ENCODE results near the gene RTN4RL1.

RTN4RL1 gene, protein sequence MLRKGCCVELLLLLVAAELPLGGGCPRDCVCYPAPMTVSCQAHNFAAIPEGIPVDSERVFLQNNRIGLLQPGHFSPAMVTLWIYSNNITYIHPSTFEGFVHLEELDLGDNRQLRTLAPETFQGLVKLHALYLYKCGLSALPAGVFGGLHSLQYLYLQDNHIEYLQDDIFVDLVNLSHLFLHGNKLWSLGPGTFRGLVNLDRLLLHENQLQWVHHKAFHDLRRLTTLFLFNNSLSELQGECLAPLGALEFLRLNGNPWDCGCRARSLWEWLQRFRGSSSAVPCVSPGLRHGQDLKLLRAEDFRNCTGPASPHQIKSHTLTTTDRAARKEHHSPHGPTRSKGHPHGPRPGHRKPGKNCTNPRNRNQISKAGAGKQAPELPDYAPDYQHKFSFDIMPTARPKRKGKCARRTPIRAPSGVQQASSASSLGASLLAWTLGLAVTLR

DNA sequence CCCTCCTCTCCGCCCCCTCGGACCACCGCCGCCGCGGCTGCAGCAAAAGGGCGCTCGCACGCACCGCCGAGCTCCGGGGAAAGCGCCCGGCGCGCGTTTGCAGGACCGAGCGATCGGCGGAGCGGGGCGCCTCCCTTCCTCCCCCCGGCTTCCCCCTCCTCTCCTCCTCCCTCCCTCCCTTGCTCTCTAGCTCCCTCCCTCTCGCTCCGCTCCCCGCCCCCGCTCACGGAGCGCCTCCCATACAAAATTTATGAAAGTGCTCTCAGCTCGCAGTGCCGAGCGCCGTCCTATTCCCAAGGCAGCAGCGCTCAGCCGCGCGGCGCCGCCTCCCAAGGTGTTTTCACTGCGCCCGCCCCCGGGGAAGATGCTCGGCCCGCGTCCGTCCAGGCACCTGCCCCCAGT lies at the start of gene RTN4RL1:
RTN4RL1 (minus strand) TSS at position 115 of the 402 bp plus-strand sequence. CDS start 469 bp downstream, outside the sequence.
- in situ Hi-C loops (cut with MboI; ENCODE audit: low pct_unique_long_range_greater_than_20kb, low sequenced_read_pairs), result no loop called here
- DNase-seq, result peak; percentile 86

DNA sequence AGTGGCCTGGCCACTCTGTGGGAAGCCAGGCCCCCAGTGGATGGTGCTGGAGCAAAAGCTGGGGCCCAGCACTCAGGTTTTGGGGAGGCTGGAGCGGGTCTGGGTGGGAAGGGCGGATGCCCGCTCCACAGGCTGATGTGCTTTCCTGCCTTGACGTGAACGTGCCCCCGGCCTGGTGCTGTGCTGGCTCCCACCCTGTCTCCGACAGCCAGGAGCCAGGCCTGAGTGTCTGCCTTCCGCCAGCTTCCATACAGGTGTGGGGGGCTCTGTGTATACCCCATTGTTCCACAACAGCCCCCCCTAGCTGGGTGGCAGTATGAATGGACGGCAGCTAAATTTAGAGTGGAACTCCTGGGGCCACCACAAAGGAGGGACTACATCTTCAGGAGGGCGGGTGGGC lies 49.8 kb upstream of the RTN4RL1 start:
- in situ Hi-C loops (cut with MboI; ENCODE audit: low pct_unique_long_range_greater_than_20kb, low sequenced_read_pairs), result loop anchor here (25.0 kb wide), 1 partner anchor 162 kb away; no protein-coding TSS in a partner anchor
- DNase-seq, result no peak

DNA sequence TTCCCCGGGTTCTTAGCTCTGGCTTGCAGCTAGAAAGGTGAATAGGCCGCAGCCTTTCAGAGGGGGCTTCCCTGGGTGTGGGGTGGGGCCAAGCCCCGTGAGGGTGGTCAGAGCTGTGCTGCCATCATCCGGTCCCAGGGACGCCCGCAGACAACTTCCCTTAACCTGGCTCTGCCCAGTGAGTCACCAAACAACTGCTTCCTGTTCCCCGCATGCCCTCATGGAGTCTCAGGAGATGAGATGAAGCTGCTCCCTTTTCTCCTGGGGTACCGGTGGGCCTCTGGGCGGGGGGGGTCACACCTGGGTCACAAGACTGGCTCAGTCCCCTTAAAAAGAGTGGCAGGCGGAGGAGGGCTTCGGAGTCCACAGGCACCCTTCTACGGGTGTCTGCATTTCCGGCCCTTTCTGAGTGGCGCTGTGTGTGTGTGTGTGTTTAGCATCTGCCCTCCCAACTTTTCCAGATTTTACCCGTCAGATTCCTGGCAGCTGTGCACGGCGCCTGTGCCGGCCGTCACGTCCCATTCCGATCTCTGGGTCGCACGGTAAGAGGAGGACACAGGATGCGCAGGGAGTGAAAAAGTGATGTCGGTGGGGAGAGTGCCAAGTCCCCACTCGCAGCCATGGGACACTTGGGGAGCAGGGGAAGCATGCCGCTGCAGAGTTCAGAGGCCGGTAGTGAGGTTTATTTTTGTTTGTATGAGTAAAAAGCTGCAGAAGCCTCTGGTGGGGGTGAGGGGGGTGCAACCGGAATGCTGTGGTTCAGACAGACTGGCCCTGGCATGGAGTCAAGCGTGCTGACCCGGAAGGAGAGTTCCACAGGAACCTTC lies 46.5 kb upstream of the RTN4RL1 start:
- in situ Hi-C loops (cut with MboI; ENCODE audit: low pct_unique_long_range_greater_than_20kb, low sequenced_read_pairs), result loop anchor here (25.0 kb wide), 1 partner anchor 166 kb away; no protein-coding TSS in a partner anchor
- peak; percentile 35 for DNase-seq

DNA sequence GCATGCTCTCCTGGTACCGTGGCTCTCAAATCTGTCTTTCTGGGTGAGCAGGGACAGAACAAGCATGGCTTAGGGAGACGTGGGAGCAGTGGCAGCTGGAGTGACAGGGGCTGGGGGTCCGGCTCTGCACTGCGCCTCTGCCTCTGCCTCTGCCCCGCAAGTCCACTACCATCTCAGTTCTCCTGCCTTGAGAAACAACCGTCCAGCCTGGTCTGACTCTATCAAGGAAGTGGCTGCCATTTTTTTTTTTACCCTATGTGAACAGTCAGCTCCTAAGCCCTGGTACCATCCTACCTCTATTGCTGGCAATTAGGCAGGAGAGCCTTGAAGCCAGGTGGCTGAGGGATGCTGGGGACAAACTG lies 45.9 kb upstream of the RTN4RL1 start:
- in situ Hi-C loops (cut with MboI; ENCODE audit: low pct_unique_long_range_greater_than_20kb, low sequenced_read_pairs), result loop anchor here (25.0 kb wide), 1 partner anchor 166 kb away; no protein-coding TSS in a partner anchor
- DNase-seq, result no peak

DNA sequence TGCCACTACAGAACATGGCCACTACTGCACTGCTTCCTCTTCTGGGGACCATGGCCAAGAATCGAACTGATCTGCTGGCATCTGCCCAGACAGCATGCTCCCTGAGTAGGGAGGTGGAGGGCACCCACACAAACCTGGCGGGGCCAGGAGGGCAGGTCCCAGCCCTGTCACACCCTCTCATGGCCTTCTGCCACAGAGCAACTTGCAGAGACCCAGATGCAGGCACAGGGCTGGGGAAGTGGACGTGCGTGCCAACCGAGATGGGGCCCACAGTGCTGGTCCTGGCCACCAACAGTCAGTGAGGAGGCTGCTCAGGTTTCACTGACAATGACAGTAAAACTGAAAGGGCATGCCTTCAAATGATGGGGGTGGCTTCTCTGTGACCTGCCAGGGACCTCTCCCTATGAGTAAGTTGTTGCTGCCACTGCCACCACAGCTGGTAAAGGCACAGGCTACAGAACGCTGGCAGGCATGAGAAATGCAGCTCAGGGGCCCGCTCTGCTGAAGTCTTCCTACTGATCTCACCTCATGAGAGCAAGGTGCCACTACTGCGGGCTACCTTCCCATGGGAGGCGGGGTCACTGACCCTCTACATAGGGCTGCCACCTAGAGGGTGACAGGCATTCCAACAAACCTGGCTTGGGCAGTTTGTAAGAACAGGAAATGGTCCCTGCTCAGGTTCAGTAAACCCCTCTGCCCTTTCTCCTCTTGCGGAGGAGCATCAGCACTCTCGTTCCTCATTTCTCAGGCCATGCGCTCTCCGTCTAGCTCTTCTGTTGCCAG lies 45.3 kb upstream of the RTN4RL1 start:
- in situ Hi-C loops (cut with MboI; ENCODE audit: low pct_unique_long_range_greater_than_20kb, low sequenced_read_pairs), result loop anchor here (25.0 kb wide), 1 partner anchor 167 kb away; no protein-coding TSS in a partner anchor
- DNase-seq, result no peak

DNA sequence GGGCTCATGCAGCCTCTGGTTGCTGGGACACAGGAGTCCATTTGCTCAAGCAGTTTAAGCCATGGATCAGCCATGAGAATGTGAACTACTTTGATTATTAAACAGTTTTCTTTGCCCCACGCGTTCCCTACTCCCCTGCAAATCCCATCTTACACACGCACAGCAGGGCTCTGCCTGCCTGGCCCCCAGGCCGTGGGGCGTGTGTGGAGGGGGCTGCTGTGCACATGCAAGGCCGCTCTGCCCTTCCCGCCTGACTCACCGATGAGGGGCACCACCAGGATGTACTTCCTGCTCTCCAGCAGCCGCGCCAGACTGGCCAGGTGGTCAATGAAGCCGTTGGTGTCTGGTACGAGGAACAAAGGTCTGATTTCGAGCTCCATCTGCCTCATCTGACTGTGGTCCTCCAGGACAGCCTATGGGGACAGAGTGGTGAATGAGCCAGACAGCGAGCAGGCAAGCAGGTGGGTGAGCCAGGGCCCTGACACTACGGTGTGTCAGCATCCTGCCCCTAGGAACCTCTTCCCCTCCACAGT lies 43.5 kb upstream of the RTN4RL1 start:
- in situ Hi-C loops (cut with MboI; ENCODE audit: low pct_unique_long_range_greater_than_20kb, low sequenced_read_pairs), result loop anchor here (25.0 kb wide), 1 partner anchor 169 kb away; no protein-coding TSS in a partner anchor
- no peak for DNase-seq

DNA sequence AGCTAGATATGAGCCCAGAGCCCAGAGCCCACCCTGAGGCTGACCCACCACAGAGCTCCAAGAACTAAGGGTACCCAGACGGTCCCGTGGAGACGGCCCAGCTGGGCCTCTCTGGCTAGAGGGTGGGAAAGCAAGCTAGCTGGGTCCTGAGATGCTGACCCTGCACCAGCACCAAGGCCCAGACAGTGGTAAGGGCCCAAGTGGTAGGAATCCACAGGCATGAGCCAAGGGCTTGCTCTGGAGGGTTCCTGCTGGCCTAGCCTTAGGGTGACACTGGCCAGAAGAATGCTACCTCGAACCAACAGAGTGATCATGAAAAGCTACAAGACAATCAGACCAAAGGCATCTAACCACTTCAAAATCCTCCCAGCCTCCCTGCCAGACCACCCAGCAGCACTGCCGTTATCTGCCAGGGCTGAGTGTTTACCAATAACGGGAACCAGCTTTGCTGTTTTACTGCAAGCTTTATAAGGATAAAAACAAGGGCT lies 42.9 kb upstream of the RTN4RL1 start:
- no peak for DNase-seq
- in situ Hi-C loops (cut with MboI; ENCODE audit: low pct_unique_long_range_greater_than_20kb, low sequenced_read_pairs), result loop anchor here (25.0 kb wide), 1 partner anchor 169 kb away; no protein-coding TSS in a partner anchor

DNA sequence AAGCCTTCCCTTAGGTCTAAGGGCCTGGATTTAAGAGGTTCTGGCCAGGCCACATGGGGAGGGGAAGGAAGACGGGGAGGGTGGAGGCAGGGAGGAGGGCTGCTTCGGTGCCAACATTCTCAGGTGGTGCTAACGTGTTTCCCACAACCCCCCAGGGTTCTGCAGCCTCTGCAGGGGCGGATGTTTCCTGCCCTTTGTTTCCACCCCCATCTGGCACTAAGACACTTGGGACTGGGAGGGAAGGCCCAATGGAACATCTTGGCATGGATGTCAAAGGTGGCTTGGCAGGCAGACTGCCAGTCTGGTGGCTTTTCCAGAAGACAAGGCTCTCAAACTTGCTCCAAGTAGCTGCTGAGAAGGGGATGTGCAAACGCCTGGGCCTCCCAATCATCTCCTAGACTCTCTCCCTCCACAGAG lies 42.5 kb upstream of the RTN4RL1 start:
- in situ Hi-C loops (cut with MboI; ENCODE audit: low pct_unique_long_range_greater_than_20kb, low sequenced_read_pairs), result loop anchor here (25.0 kb wide), 1 partner anchor 170 kb away; no protein-coding TSS in a partner anchor
- DNase-seq, result no peak

DNA sequence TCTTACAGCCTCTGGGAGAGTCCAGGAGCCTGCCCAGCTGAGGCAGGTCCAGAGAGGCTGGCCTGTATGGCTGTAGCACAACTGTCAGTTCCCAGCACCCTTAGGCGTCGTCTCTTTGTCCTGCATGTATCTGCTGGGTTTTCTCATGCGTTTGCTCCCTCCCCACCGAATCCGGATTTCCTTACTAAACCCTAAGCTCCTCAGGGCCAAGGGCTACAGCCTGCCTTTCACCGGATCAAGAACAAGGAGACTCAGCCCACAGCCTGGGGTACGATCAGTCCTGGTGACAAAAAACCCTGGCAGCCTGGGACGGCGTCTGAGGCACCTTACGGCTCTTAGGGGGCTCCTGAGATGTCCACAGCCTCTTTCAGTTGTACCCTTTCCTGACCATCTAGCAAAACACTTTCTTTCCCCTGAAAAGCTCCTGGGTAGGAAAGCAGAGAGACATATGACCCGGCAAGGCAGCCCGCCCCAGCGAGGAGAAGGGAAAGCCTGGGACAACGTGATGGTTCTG lies 42.0 kb upstream of the RTN4RL1 start:
- DNase-seq, result no peak
- in situ Hi-C loops (cut with MboI; ENCODE audit: low pct_unique_long_range_greater_than_20kb, low sequenced_read_pairs), result loop anchor here (25.0 kb wide), 1 partner anchor 170 kb away; no protein-coding TSS in a partner anchor

DNA sequence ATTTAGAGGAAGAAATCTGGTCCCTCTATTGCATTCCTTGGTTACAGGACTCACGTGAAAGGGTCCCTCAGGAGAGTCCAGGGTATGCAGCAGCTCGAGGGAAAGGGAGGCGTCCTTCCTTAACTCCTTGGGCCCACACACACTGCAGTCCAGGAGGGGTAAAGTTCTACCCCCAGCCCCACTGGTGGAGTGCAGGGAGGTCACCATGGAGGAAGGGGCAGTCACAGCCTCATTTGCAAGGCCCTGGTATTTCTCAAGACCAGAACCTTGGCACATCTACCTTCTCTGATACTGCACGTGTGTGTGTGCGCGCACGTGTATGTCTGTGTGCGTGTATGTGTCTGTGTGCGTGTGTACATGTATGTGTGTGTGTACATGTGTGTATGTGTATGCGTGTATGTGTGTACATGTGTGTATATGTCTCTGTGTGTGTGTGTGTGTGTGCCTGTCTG lies 40.8 kb upstream of the RTN4RL1 start:
- in situ Hi-C loops (cut with MboI; ENCODE audit: low pct_unique_long_range_greater_than_20kb, low sequenced_read_pairs), result loop anchor here (25.0 kb wide), 1 partner anchor 171 kb away; no protein-coding TSS in a partner anchor
- no peak for DNase-seq

DNA sequence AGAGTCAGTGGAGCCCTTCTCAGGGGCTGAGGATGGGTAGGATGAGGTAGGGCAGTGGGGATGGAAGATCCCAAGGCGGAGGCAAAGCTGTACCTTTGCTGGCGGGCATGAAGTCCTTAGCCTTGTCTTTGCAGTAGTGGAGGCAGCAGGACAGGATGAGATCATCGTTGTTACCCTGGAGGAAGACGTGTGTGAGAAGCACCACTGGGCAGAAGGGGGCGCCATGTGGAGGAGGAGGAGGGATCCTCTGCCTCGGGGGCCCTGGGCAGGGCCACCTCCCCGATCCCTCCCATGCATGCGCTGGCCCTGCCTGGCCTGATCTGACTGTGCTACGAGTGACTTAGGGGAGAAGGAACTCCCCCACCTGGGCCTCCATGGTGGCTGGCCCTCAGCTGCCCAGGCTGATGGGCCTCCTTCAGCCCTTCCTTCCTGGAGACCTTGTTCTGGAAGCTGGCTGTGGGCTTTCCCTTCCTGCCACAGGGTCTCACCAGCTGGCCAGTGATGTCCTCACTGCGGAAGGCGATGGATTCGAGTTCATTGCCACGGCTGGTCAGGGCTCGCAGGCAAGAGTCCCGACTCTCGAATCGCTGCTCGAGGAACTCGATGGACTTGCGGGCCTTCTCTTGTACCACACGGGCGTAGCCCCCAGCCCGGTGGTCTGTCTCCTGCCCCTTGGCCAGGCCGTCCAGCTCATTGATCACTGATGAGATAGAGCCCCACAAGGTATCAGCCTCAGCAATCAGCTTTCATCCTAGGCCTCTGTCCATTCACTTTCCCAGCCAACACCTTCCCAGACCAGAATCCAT lies 40.0 kb upstream of the RTN4RL1 start:
- in situ Hi-C loops (cut with MboI; ENCODE audit: low pct_unique_long_range_greater_than_20kb, low sequenced_read_pairs), result loop anchor here (25.0 kb wide), 1 partner anchor 172 kb away; no protein-coding TSS in a partner anchor
- peak; percentile 75 for DNase-seq

DNA sequence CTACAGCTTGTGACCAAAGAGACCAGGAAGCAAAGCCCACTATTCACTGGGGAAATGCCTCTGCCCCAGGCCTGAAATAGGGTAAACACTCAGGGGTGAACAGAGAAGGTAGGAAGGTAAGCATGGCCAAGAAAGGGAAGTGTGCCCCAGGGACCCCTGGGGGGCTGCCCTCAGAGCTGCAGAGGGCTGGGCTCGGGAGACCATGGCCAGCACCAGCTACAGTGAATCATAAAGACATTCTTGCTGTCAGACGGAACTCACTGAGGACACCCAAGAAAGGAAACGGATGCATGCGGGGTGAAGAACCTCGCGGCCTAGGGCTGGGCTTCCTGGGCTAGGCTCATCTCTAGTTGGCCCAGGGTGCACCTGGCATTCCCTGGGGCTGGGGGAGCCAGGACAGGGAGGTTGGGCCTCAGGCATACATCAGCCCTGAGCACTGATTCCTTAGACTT lies 39.4 kb upstream of the RTN4RL1 start:
- no peak for DNase-seq
- in situ Hi-C loops (cut with MboI; ENCODE audit: low pct_unique_long_range_greater_than_20kb, low sequenced_read_pairs), result loop anchor here (25.0 kb wide), 1 partner anchor 173 kb away; no protein-coding TSS in a partner anchor

DNA sequence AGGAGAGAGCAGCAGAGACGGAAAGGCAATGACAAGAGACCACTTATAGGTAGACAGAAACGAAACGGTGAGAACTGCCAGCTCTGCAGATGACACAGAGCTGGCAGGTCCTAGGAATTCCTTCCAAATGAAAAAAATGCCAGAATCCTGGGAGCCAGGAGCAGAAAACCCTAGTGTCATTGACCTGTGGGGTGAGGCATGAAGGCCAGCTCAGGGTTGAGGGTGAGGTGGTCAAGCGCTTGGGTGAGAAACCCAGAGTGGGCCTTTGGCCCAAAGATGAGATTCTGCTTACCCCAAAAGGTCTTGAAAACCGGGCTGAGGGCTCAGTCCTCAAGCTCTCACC lies 39.0 kb upstream of the RTN4RL1 start:
- DNase-seq, result no peak
- in situ Hi-C loops (cut with MboI; ENCODE audit: low pct_unique_long_range_greater_than_20kb, low sequenced_read_pairs), result loop anchor here (25.0 kb wide), 1 partner anchor 173 kb away; no protein-coding TSS in a partner anchor

DNA sequence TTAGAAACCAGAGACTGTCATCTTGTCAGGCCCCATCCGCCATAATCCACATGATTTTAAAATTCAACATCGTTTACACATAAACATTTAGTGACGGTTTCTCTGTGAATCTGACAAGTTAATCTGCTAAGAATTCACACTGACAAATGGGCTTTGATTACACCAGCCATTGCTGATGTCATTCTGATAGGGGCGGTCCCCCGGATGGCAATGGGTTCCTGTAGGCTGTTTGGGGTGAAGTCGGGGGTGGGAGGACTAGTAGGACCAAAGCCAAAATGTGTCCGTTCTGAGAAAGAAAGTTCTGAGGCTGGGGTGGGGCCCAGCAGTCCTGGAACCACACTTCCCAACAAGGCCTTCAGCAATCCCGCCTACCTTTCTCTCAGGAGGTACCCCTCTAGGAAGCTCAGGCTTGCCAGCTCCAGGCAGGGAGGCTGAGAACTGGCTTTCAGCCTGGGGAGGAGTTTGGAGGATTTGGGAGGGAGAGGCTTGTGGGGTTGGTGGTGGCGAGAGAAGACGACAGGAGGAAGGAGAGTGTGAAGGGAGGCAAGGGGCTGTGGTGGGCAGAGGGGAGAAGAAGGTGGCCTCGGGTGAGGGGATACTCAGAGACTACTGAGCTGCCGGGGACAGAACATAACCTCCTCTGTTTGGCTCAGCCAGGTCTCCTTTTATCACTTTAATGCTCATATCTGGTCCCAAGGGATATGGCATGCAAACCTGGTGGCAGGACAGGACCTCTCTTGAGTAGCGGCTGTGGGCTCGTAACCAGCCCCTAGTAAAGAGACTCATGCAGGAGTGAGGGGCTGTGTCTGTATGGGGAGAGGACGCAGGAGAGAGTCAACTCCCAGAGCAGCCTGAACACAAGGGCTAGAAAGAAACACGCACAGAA lies 38.4 kb upstream of the RTN4RL1 start:
- in situ Hi-C loops (cut with MboI; ENCODE audit: low pct_unique_long_range_greater_than_20kb, low sequenced_read_pairs), result loop anchor here (25.0 kb wide), 1 partner anchor 174 kb away; no protein-coding TSS in a partner anchor
- no peak for DNase-seq

DNA sequence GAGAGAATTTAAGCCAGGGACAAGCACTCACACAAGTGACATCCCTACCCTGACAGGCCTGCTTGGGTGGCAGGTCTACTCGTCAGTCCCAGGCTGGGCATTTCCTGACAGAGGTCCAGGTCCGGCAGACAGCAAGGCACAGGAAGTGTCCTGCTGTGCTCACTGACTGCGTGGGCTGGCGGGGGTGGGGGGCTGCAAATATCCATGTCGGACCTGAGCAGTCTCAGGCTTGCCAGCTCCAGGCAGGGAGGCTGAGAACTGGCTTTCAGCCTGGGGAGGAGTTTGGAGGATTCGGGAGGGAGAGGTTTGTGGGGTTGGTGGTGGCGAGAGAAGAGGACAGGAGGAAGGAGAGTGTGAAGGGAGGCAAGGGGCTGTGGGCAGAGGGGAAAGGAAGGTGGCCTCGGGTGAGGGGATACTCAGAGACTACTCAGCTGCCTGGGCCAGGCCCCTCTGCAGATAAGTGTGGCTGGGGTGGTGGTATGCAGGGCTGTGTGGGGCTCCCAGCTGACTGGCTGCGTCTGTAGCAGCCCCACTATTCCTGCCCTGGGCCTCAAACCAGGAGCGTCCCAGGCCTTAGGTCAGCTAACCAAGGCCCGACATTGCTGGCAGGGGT lies 37.5 kb upstream of the RTN4RL1 start:
- in situ Hi-C loops (cut with MboI; ENCODE audit: low pct_unique_long_range_greater_than_20kb, low sequenced_read_pairs), result loop anchor here (25.0 kb wide), 1 partner anchor 175 kb away; no protein-coding TSS in a partner anchor
- DNase-seq, result no peak
